ENCODE results near the gene SLC41A1. TPM values are rescaled to one million over a fixed set of nuclear protein-coding genes. Genes with fewer than 3 reads are reported as not detected.

The SLC41A1 gene
- total and polyA plus RNA-seq, 2 donors from 2014 or later, result 19.1 to 20.9 TPM

DNA sequence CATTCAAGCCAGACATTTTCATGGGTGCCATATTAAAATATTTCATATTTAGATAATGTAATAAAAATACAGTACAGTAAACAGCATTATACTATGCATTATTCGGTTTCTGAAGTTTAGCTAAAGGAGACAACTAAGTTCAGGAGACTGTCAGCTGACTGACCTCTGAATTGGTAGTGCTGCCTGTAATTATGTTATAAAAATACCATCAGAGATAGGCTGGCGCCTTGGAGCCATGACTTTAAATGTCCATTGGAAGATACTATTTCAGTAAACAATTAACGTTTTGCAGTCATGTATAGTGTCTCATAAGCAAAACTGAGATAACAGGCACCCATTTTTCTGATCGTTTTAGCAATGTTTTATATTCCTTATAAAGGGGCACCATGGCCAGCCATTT is 26.4 kb downstream of the SLC41A1 start:
- TF ChIP-seq, protein P1, sequence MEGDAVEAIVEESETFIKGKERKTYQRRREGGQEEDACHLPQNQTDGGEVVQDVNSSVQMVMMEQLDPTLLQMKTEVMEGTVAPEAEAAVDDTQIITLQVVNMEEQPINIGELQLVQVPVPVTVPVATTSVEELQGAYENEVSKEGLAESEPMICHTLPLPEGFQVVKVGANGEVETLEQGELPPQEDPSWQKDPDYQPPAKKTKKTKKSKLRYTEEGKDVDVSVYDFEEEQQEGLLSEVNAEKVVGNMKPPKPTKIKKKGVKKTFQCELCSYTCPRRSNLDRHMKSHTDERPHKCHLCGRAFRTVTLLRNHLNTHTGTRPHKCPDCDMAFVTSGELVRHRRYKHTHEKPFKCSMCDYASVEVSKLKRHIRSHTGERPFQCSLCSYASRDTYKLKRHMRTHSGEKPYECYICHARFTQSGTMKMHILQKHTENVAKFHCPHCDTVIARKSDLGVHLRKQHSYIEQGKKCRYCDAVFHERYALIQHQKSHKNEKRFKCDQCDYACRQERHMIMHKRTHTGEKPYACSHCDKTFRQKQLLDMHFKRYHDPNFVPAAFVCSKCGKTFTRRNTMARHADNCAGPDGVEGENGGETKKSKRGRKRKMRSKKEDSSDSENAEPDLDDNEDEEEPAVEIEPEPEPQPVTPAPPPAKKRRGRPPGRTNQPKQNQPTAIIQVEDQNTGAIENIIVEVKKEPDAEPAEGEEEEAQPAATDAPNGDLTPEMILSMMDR (IDR thresholded peaks at IDR 0.05; ENCODE audit: borderline replicate concordance, extremely low read depth, insufficient read depth), result no peak
- Histone ChIP-seq H3K36me3 (ENCODE audit: control insufficient read depth in 2 of 3, insufficient read depth in 3 of 3, low read length in 3 of 3) (no peaks in the 10 kb centered on the region), H3K27me3 (ENCODE audit: control insufficient read depth, insufficient read depth, low read length) (no peaks in the 10 kb centered on the region), H3K27ac (ENCODE audit: low read depth in 2 of 2, low read length in 2 of 2) (no peak overlapping the region), H3K9ac (ENCODE audit: low read length in 3 of 3) (no peak overlapping the region), H3K9me3 (ENCODE audit: control insufficient read depth in 2 of 3, insufficient read depth in 1 of 3, low read length in 3 of 3) (no peaks in the 10 kb centered on the region), H3K4me3 (ENCODE audit: low read length in 3 of 3) (no peak overlapping the region), H3K4me1 (ENCODE audit: control insufficient read depth in 2 of 3, insufficient read depth in 2 of 3, low read depth in 1 of 3, low read length in 3 of 3) (peaks cover 0 to 20% (median 11%) of the 10 kb centered on the region in 3 donors)
- FAIRE-seq (no peak), DNase-seq (no peak)
- intact Hi-C loops (cut with DNase I), result no loop called here

DNA sequence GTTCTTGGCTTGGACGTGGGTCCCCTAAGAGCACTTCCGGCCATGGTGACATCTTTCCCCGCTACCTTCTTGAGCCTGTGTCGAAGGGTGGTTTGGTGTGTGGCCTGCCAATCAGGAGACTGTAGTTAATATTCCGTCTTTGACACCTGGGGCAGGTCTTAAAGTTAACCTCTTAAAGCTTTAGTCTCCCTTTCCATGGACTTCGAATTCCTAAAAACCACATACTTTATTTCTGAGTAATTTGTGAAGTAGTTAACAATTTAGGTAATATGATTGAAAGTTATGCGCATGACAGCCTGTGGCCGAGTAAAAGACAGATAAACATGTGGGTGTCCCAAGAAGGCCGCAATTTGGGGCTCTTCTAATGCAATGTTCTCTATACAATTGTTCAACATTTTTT is 27.6 kb downstream of the SLC41A1 start:
- H3K27me3 ChIP-seq (ENCODE audit: control insufficient read depth, insufficient read depth, low read length), result no peaks in the 10 kb centered on the region
- H3K4me3 ChIP-seq (ENCODE audit: low read length in 3 of 3), result no peak overlapping the region
- intact Hi-C loops (cut with DNase I), result no loop called here
- no peaks in the 10 kb centered on the region for H3K36me3 ChIP-seq (ENCODE audit: control insufficient read depth in 2 of 3, insufficient read depth in 3 of 3, low read length in 3 of 3)
- no peak for DNase-seq
- H3K9me3 ChIP-seq (ENCODE audit: control insufficient read depth in 2 of 3, insufficient read depth in 1 of 3, low read length in 3 of 3), result no peaks in the 10 kb centered on the region
- H3K9ac ChIP-seq (ENCODE audit: low read length in 3 of 3), result no peak overlapping the region
- TF ChIP-seq, protein P1 (IDR thresholded peaks at IDR 0.05; ENCODE audit: borderline replicate concordance, extremely low read depth, insufficient read depth), result no peak
- peaks cover 0 to 20% (median 11%) of the 10 kb centered on the region in 3 donors for H3K4me1 ChIP-seq (ENCODE audit: control insufficient read depth in 2 of 3, insufficient read depth in 2 of 3, low read depth in 1 of 3, low read length in 3 of 3)
- FAIRE-seq, result no peak
- H3K27ac ChIP-seq (ENCODE audit: low read depth in 2 of 2, low read length in 2 of 2), result peak overlapping the region in 1 of 2 donors; percentile 13

DNA sequence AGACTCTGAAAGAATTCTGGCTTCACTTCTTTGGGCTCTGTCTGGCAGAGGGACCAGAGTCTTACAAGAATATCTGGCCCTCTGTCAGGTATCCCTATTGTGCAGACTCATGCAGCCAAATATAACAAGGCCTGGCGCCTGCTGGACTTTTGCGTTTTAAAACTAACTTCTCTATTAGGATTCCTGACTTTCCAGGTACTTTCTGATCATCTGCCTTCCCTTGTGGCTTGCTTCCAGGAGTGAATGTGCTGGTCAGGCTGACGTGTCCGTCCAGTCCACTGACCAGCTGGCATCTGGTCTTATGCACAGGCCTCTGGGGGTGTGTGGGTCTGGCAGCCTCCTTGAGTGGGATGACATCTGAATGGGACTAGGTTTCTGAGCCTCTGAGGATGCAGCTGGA is 29.1 kb downstream of the SLC41A1 start:
- H3K9ac ChIP-seq (ENCODE audit: low read length in 3 of 3), result peak overlapping the region in 1 of 3 donors; percentile 1
- no peak for FAIRE-seq
- peaks cover 0 to 20% (median 11%) of the 10 kb centered on the region in 3 donors for H3K4me1 ChIP-seq (ENCODE audit: control insufficient read depth in 2 of 3, insufficient read depth in 2 of 3, low read depth in 1 of 3, low read length in 3 of 3)
- TF ChIP-seq, protein P1 (IDR thresholded peaks at IDR 0.05; ENCODE audit: borderline replicate concordance, extremely low read depth, insufficient read depth), result no peak
- no peaks in the 10 kb centered on the region for H3K27me3 ChIP-seq (ENCODE audit: control insufficient read depth, insufficient read depth, low read length)
- peak overlapping the region in 1 of 2 donors; percentile 79 for H3K27ac ChIP-seq (ENCODE audit: low read depth in 2 of 2, low read length in 2 of 2)
- no peaks in the 10 kb centered on the region for H3K36me3 ChIP-seq (ENCODE audit: control insufficient read depth in 2 of 3, insufficient read depth in 3 of 3, low read length in 3 of 3)
- intact Hi-C loops (cut with DNase I), result no loop called here
- peak in 1 of 5 donors; percentile 74 for DNase-seq
- H3K9me3 ChIP-seq (ENCODE audit: control insufficient read depth in 2 of 3, insufficient read depth in 1 of 3, low read length in 3 of 3), result no peaks in the 10 kb centered on the region
- no peak overlapping the region for H3K4me3 ChIP-seq (ENCODE audit: low read length in 3 of 3)

DNA sequence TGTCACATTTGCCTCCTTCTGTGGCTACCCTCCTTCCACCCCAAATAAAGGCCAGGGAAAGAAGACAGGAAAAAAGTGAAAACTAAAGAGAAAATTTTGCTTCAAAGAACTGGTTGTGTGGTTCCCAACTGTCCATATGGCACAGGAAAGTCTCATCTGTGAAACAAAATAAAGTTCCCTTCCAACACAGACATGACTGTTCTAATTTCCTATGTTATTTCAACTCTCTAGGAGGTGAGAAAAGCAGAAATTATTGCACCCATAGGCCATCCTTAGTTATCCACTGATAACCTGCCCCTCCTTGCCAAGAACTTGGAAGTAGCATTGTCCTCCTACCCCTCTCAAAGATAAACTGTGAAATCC is 29.6 kb downstream of the SLC41A1 start:
- H3K9ac ChIP-seq (ENCODE audit: low read length in 3 of 3), result peak overlapping the region in 1 of 3 donors; percentile 1
- H3K36me3 ChIP-seq (ENCODE audit: control insufficient read depth in 2 of 3, insufficient read depth in 3 of 3, low read length in 3 of 3), result no peaks in the 10 kb centered on the region
- FAIRE-seq, result no peak
- DNase-seq, result no peak
- H3K27me3 ChIP-seq (ENCODE audit: control insufficient read depth, insufficient read depth, low read length), result no peaks in the 10 kb centered on the region
- H3K4me1 ChIP-seq (ENCODE audit: control insufficient read depth in 2 of 3, insufficient read depth in 2 of 3, low read depth in 1 of 3, low read length in 3 of 3), result peaks cover 0 to 20% (median 11%) of the 10 kb centered on the region in 3 donors
- TF ChIP-seq, protein P1 (IDR thresholded peaks at IDR 0.05; ENCODE audit: borderline replicate concordance, extremely low read depth, insufficient read depth), result no peak
- intact Hi-C loops (cut with DNase I), result no loop called here
- H3K4me3 ChIP-seq (ENCODE audit: low read length in 3 of 3), result no peak overlapping the region
- peak overlapping the region; percentile 62 to 79 for H3K27ac ChIP-seq (ENCODE audit: low read depth in 2 of 2, low read length in 2 of 2)
- no peaks in the 10 kb centered on the region for H3K9me3 ChIP-seq (ENCODE audit: control insufficient read depth in 2 of 3, insufficient read depth in 1 of 3, low read length in 3 of 3)
